K562 (cell line): ENCODE measurements around the gene ARIH1. TPM values are rescaled to one million over a fixed set of nuclear protein-coding genes. Genes with fewer than 3 reads are reported as not detected.

Experiments used
- ASH1L ChIP-seq: fragments of 450-650 bp; IDR thresholded peaks from 2 replicates; pipeline ENCODE4 v1.6.1; 2018; ENCODE audit warnings: borderline replicate concordance, mild to moderate bottlenecking, low read depth; ENCODE audit not compliant: partially characterized antibody
- CBFA2T3 ChIP-seq: fragments of 450-650 bp; IDR thresholded peaks from 2 replicates; pipeline ENCODE4 v1.6.1; 2017
- HOXB6 ChIP-seq: fragments of 250-450 bp; sonication (Bioruptor Pico); IDR thresholded peaks from 2 replicates; pipeline ENCODE4 v1.5.1; 2022; ENCODE audit warnings: mild to moderate bottlenecking, borderline replicate concordance
- SRF ChIP-seq, 2 experiments: fragments of 250-450, 450-650 bp in 1 of 2; sonication (Bioruptor Pico) in 1 of 2; sonication (generic) in 1 of 2; formaldehyde crosslinking; IDR thresholded peaks; 2 replicates each; pipeline versions ENCODE4 v1.5.0 to v1.5.1; 2020 to 2022; ENCODE audit warnings: mild to moderate bottlenecking in 1 of 2, missing genetic modification reagents in 1 of 2
- ZNF324 ChIP-seq: fragments of 250-450 bp; sonication (Bioruptor Pico); IDR thresholded peaks from 2 replicates; pipeline ENCODE4 v1.4.0; 2020; ENCODE audit warnings: mild to moderate bottlenecking
- ZSCAN32 ChIP-seq: fragments of 450-650 bp; formaldehyde crosslinking; IDR thresholded peaks from 2 replicates; pipeline ENCODE4 v1.4.0; 2020; ENCODE audit warnings: mild to moderate bottlenecking, moderate library complexity
- polyA plus RNA-seq, 8 experiments: library from polyadenylated mRNA; depleted of rRNA in 4 of 8; stranded (reverse) in 5 of 8; unstranded in 3 of 8; fragments of >200 nt; fragmentation: Nextera tagmentation in 2 of 8; fragmentation: Illumina TruSeq in 1 of 8; extraction: Ambion mirVana in 2 of 8; extraction: Trizol in 1 of 8; gene quantifications; 2 replicates each; pipeline versions ENCODE4 v1.2.1 to v1.2.3, GENCODE V29; 2011 to 2014; ENCODE audit warnings: inconsistent platforms in 1 of 8, missing spikeins in 1 of 8
- total RNA-seq, 7 experiments: library from RNA; depleted of rRNA in 6 of 7; stranded (reverse); fragments of >200 nt in 6 of 7; fragmentation: Illumina TruSeq in 2 of 7; extraction: Trizol in 2 of 7; gene quantifications; 2 replicates each; pipeline versions ENCODE4 v1.2.1 to v1.2.3, GENCODE V29; 2011 to 2021; ENCODE audit warnings: low replicate concordance in 1 of 7
- TF ChIP-seq, protein P1 (sequence below): fragments of 250-450 bp; sonication (Bioruptor Pico); IDR thresholded peaks from 2 replicates; pipeline ENCODE4 v1.5.0; 2021; ENCODE audit warnings: mild to moderate bottlenecking, borderline replicate concordance
- TF ChIP-seq, protein P2 (sequence below): fragments of 450-650 bp; IDR thresholded peaks from 2 replicates; pipeline ENCODE4 v1.6.1; 2016; ENCODE audit warnings: antibody characterized with exemption

Gene ARIH1
- total and polyA plus RNA-seq, 9 of the 15 experiments (the other 6 are each of a cell fraction or from before 2014, with no cell fraction given) = 17.7 to 125 (median 31.4) TPM

DNA sequence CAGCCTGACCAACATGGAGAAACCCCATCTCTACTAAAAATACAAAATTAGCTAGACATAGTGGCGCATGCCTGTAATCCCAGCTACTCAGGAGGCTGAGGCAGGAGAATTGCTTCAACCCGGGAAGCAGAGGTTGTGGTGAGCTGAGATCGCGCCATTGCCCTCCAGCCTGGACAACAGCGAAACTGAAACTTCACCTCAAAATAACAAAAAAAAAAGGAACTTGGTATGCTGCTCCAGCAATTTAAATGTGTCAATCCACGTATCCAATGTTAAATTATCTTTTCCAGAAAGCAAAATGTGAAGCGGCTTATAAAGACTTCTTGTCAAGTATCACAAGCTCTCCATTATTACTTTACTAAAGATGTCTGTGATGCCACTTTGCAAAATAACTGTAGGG is 9.9 kb upstream of the ARIH1 start (continued):
- no peak for TF ChIP-seq ZSCAN32 (CRISPR knock-in tag)
- no peak for TF ChIP-seq ZNF324 (CRISPR knock-in tag)
- no peak for TF ChIP-seq SRF (CRISPR knock-in tag; IDR thresholded peaks at IDR 0.05)
- TF ChIP-seq ASH1L = no peak
- TF ChIP-seq, protein P1, sequence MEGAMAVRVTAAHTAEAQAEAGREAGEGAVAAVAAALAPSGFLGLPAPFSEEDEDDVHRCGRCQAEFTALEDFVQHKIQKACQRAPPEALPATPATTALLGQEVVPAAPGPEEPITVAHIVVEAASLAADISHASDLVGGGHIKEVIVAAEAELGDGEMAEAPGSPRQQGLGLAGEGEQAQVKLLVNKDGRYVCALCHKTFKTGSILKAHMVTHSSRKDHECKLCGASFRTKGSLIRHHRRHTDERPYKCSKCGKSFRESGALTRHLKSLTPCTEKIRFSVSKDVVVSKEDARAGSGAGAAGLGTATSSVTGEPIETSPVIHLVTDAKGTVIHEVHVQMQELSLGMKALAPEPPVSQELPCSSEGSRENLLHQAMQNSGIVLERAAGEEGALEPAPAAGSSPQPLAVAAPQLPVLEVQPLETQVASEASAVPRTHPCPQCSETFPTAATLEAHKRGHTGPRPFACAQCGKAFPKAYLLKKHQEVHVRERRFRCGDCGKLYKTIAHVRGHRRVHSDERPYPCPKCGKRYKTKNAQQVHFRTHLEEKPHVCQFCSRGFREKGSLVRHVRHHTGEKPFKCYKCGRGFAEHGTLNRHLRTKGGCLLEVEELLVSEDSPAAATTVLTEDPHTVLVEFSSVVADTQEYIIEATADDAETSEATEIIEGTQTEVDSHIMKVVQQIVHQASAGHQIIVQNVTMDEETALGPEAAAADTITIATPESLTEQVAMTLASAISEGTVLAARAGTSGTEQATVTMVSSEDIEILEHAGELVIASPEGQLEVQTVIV = no peak
- TF ChIP-seq CBFA2T3 = no peak
- TF ChIP-seq HOXB6 (CRISPR knock-in tag) = no peak
- TF ChIP-seq, protein P2, sequence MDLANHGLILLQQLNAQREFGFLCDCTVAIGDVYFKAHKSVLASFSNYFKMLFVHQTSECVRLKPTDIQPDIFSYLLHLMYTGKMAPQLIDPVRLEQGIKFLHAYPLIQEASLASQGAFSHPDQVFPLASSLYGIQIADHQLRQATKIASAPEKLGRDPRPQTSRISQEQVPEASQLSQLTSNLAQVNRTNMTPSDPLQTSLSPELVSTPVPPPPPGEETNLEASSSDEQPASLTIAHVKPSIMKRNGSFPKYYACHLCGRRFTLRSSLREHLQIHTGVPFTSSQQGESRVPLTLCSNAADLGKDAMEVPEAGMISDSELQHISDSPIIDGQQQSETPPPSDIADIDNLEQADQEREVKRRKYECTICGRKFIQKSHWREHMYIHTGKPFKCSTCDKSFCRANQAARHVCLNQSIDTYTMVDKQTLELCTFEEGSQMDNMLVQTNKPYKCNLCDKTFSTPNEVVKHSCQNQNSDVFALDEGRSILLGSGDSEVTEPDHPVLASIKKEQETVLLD = no peak
